IMR-90 (cell line): Measurements from ENCODE around the gene RHBDD1. TPM values are rescaled to one million over a fixed set of nuclear protein-coding genes. Genes with fewer than 3 reads are reported as not detected.
A peak's percentile ranks its signal among the peaks of the same experiment; 100 is the strongest.

Experiments
- ATAC-seq: fragments of 200-7000 bp; cut with Tn5 transposase; 2 replicates; pipeline ENCODE4 v1.9.1; 2020; ENCODE audit warnings: low read depth, mild to moderate bottlenecking, moderate library complexity
- BruUV-seq: library from RNA; stranded (reverse); fragments of 400-500 nt; replicated peaks from 2 replicates; lab custom pipeline; 2021; lab: Mats Ljungman, UMichigan
- CTCF ChIA-PET: fragments of 300-600 bp; formaldehyde crosslinking; extraction: SDS; loops from one replicate; lab custom pipeline; 2021; ENCODE audit warnings: antibody characterized with exemption; lab: Yijun Ruan, JAX
- POLR2A ChIA-PET: fragments of 300-600 bp; sonication (Branson Sonifier 250); formaldehyde crosslinking; loops from one replicate; lab custom pipeline; 2022; ENCODE audit warnings: antibody characterized with exemption; ENCODE audit not compliant: unreplicated experiment; lab: Charles Lee
- DNase-seq: peaks from one replicate; pipeline ENCODE4 v3.0.0; 2013
- H2AFZ ChIP-seq: replicated peaks from 2 replicates; pipeline ENCODE3; 2013; ENCODE audit warnings: low read length, mild to moderate bottlenecking; ENCODE audit not compliant: poor library complexity
- H2AK5ac ChIP-seq: 2 replicates; pipeline ENCODE4 v1.6.1; 2013; ENCODE audit warnings: low read depth, low read length, inconsistent platforms
- H2AK9ac ChIP-seq: replicated peaks from 2 replicates; pipeline ENCODE3; 2013; ENCODE audit warnings: mild to moderate bottlenecking, low read depth, low read length, moderate library complexity; ENCODE audit not compliant: poor library complexity
- H2BK120ac ChIP-seq: 2 replicates; pipeline ENCODE4 v1.6.1; 2013; ENCODE audit warnings: low read depth, low read length, inconsistent platforms
- H2BK15ac ChIP-seq: 3 replicates; pipeline ENCODE4 v1.6.1; 2013; ENCODE audit warnings: low read depth, low read length, inconsistent platforms
- H2BK20ac ChIP-seq: 2 replicates; pipeline ENCODE4 v1.6.1; 2013; ENCODE audit warnings: low read depth, mild to moderate bottlenecking, inconsistent platforms, low read length, moderate library complexity
- H2BK5ac ChIP-seq: 2 replicates; pipeline ENCODE4 v1.6.1; 2013; ENCODE audit warnings: mild to moderate bottlenecking, low read depth, low read length, inconsistent platforms; ENCODE audit not compliant: poor library complexity, severe bottlenecking
- H3K14ac ChIP-seq: replicated peaks from 2 replicates; pipeline ENCODE4 v1.6.1; 2013; ENCODE audit warnings: low read depth, low read length, inconsistent platforms
- H3K18ac ChIP-seq: 2 replicates; pipeline ENCODE4 v1.6.1; 2013; ENCODE audit warnings: low read depth, low read length, control low read depth
- H3K23ac ChIP-seq: 2 replicates; pipeline ENCODE4 v1.6.1; 2013; ENCODE audit warnings: low read depth, low read length, inconsistent platforms
- H3K27ac ChIP-seq: 2 replicates; pipeline ENCODE4 v1.5.1; 2013; ENCODE audit warnings: mild to moderate bottlenecking, control low read depth, low read length; ENCODE audit not compliant: insufficient read depth
- H3K27me3 ChIP-seq: 2 replicates; pipeline ENCODE4 v1.6.1; 2013; ENCODE audit warnings: low read length; ENCODE audit not compliant: control insufficient read depth, insufficient read depth
- H3K36me3 ChIP-seq: 2 replicates; pipeline ENCODE4 v1.6.1; 2013; ENCODE audit warnings: low read length, mixed read lengths; ENCODE audit not compliant: control insufficient read depth, insufficient read depth
- H3K4ac ChIP-seq: 2 replicates; pipeline ENCODE4 v1.6.1; 2013; ENCODE audit warnings: low read depth, low read length, inconsistent platforms
- H3K4me1 ChIP-seq: 2 replicates; pipeline ENCODE4 v1.6.1; 2013; ENCODE audit warnings: low read length, mixed read lengths; ENCODE audit not compliant: control insufficient read depth, insufficient read depth
- H3K4me2 ChIP-seq: 2 replicates; pipeline ENCODE4 v1.6.1; 2013; ENCODE audit warnings: low read depth, mild to moderate bottlenecking, control low read depth, low read length, moderate library complexity
- H3K4me3 ChIP-seq: 2 replicates; pipeline ENCODE4 v1.5.1; 2013; ENCODE audit warnings: low read depth, mild to moderate bottlenecking, control low read depth, low read length, moderate library complexity; ENCODE audit not compliant: insufficient read depth
- H3K56ac ChIP-seq: 2 replicates; pipeline ENCODE4 v1.6.1; 2013; ENCODE audit warnings: low read length, inconsistent platforms; ENCODE audit not compliant: insufficient read depth; ENCODE audit errors: extremely low read depth
- H3K79me1 ChIP-seq, 2 experiments: 2 replicates each; pipeline ENCODE4 v1.6.1; 2013; ENCODE audit warnings: low read length in 2 of 2, inconsistent platforms in 1 of 2, low read depth in 1 of 2
- H3K9ac ChIP-seq: 2 replicates; pipeline ENCODE4 v1.6.1; 2013; ENCODE audit warnings: low read depth, low read length, control low read depth
- H3K9me1 ChIP-seq: 2 replicates; pipeline ENCODE4 v1.6.1; 2013; ENCODE audit warnings: low read length, inconsistent platforms; ENCODE audit not compliant: insufficient read depth
- H3K9me3 ChIP-seq: 2 replicates; pipeline ENCODE4 v1.6.1; 2013; ENCODE audit warnings: low read length; ENCODE audit not compliant: control insufficient read depth, insufficient read depth
- H4K20me1 ChIP-seq: 2 replicates; pipeline ENCODE4 v1.6.1; 2013; ENCODE audit warnings: low read length, inconsistent platforms; ENCODE audit not compliant: insufficient read depth
- H4K5ac ChIP-seq: 2 replicates; pipeline ENCODE4 v1.6.1; 2013; ENCODE audit warnings: mild to moderate bottlenecking, low read depth, low read length, control low read depth
- H4K8ac ChIP-seq, 2 experiments: 2 replicates each; pipeline ENCODE4 v1.6.1; 2013; ENCODE audit warnings: low read depth in 2 of 2, low read length in 2 of 2, control low read depth in 1 of 2, inconsistent platforms in 1 of 2
- H4K91ac ChIP-seq: 2 replicates; pipeline ENCODE4 v1.6.1; 2013; ENCODE audit warnings: low read depth, low read length, inconsistent platforms; ENCODE audit not compliant: insufficient read depth
- BHLHE40 ChIP-seq: fragments of 150-350 bp; IDR thresholded peaks from 2 replicates; pipeline ENCODE4 v1.6.1; 2016; ENCODE audit warnings: mild to moderate bottlenecking, low read depth, low read length
- CEBPB ChIP-seq: IDR thresholded peaks from 2 replicates; pipeline ENCODE4 v1.6.1; 2012; ENCODE audit warnings: low read depth, low read length, improper control_type of control experiment
- CHD1 ChIP-seq: IDR thresholded peaks from 2 replicates; pipeline ENCODE4 v1.6.1; 2012; ENCODE audit warnings: low read depth, low read length, improper control_type of control experiment
- FOS ChIP-seq: fragments of 150-350 bp; IDR thresholded peaks from 2 replicates; pipeline ENCODE4 v1.6.1; 2016; ENCODE audit warnings: low read depth, low read length
- MAFK ChIP-seq: IDR thresholded peaks from 2 replicates; pipeline ENCODE4 v1.6.1; 2012; ENCODE audit warnings: low read depth, low read length, improper control_type of control experiment
- MAZ ChIP-seq: IDR thresholded peaks from 2 replicates; pipeline ENCODE4 v1.6.1; 2012; ENCODE audit warnings: low read depth, mild to moderate bottlenecking, low read length, improper control_type of control experiment, moderate library complexity, borderline replicate concordance
- MXI1 ChIP-seq: IDR thresholded peaks from 2 replicates; pipeline ENCODE4 v1.6.1; 2012; ENCODE audit warnings: low read depth, mild to moderate bottlenecking, low read length, moderate library complexity, borderline replicate concordance
- NFE2L2 ChIP-seq: fragments of 150-350 bp; IDR thresholded peaks from 2 replicates; pipeline ENCODE4 v1.6.1; 2016; ENCODE audit warnings: low read depth, mild to moderate bottlenecking, low read length
- POLR2A ChIP-seq: IDR thresholded peaks from 2 replicates; pipeline ENCODE4 v1.6.1; 2012; ENCODE audit warnings: mild to moderate bottlenecking, low read depth, low read length
- RAD21 ChIP-seq: IDR thresholded peaks from 2 replicates; pipeline ENCODE4 v1.6.1; 2012; ENCODE audit warnings: low read length, improper control_type of control experiment
- RCOR1 ChIP-seq: IDR thresholded peaks from 2 replicates; pipeline ENCODE4 v1.6.1; 2012; ENCODE audit warnings: mild to moderate bottlenecking, low read length, improper control_type of control experiment; ENCODE audit not compliant: insufficient replicate concordance
- RFX5 ChIP-seq: IDR thresholded peaks from 2 replicates; pipeline ENCODE4 v1.8.0; 2012; ENCODE audit warnings: low read depth, mild to moderate bottlenecking, low read length, moderate library complexity
- SMC3 ChIP-seq: fragments of 150-350 bp; IDR thresholded peaks from 2 replicates; pipeline ENCODE4 v1.6.1; 2016; ENCODE audit warnings: low read depth, mild to moderate bottlenecking, antibody characterized with exemption, low read length, moderate library complexity
- WGBS, 2 experiments: methylation state at CpG; one replicate each; pipeline versions ENCODE4 v1.1.5 to v1.1.7; 2013; ENCODE audit warnings: missing lambda C conversion rate in 2 of 2; ENCODE audit not compliant: insufficient read length in 1 of 2; ENCODE audit errors: extremely low coverage in 2 of 2; 5-methylcytosine and 5-hydroxymethylcytosine counted together
- dilution Hi-C: fragments of 300-500 bp; cut with HindIII; formaldehyde crosslinking; loops from one replicate; pipeline ENCODE4 v1.14.3; 2018; ENCODE audit warnings: low sequenced_read_pairs; ENCODE audit not compliant: unreplicated experiment
- in situ Hi-C: fragments of 300-500 bp; cut with MboI; formaldehyde crosslinking; loops from 3 replicates; pipeline ENCODE4 v1.14.3; 2019; ENCODE audit warnings: low sequenced_read_pairs, inconsistent platforms, mixed read lengths
- intact Hi-C: fragments of 100-400 bp; cut with micrococcal nuclease; formaldehyde crosslinking; loops from 2 replicates; pipeline ENCODE4 v1.10.0; 2022
- polyA plus RNA-seq, 3 experiments: library from polyadenylated mRNA; depleted of rRNA; stranded (reverse); fragments of >200 nt; gene quantifications; 2 replicates each; pipeline ENCODE4 v1.2.3, GENCODE V29; 2012; ENCODE audit warnings: low replicate concordance in 1 of 3
- total RNA-seq: library from RNA; depleted of rRNA; stranded (reverse); fragments of >200 nt; gene quantifications from 2 replicates; pipeline ENCODE4 v1.2.3, GENCODE V29; 2012
- TF ChIP-seq, protein P1 (sequence below): fragments of 150-350 bp; IDR thresholded peaks from 2 replicates; pipeline ENCODE4 v1.6.1; 2016; ENCODE audit warnings: low read depth, mild to moderate bottlenecking, low read length, moderate library complexity, borderline replicate concordance
- TF ChIP-seq, protein P2 (sequence below): conservative IDR thresholded peaks from 2 replicates; pipeline ENCODE4 v1.5.1; 2012; ENCODE audit warnings: mild to moderate bottlenecking, low read depth, low read length, improper control_type of control experiment
- TF ChIP-seq, protein P3 (sequence below): fragments of 150-350 bp; IDR thresholded peaks from 2 replicates; pipeline ENCODE4 v1.6.1; 2017; ENCODE audit warnings: mild to moderate bottlenecking, antibody characterized with exemption, low read length, low read depth

The RHBDD1 gene
- total and polyA plus RNA-seq, 2 of the 4 experiments (the other 2 are of a cell fraction) = 9.7 to 14.0 TPM

DNA sequence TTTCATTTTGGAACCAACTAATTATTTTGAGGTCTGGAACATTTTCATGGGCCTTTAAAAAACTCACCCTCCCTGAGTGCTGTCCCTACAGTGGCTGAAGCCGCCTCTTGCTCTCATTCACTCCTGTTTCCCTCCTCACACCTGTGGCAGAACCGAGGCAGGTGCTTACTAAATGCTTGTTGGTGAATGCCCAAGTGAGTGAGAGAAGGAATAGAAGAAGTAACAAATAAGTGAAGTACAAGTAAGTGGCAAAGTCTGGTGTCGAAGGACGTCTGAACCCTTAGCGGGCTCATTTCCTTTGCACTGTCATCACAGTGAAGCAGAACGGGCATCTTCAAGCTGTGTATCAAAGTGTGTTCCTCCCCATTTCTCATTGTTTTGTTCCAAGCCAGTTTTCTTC, 135.2 kb downstream of the RHBDD1 start:
- no peak overlapping the region for H3K4me2 ChIP-seq
- BruUV-seq = no TSS peak
- intact Hi-C loops (no loop called here), dilution Hi-C loops (no loop called here), in situ Hi-C loops (no loop called here)
- H3K9ac ChIP-seq = no peak overlapping the region
- no peak overlapping the region for H3K4me3 ChIP-seq
- H3K18ac ChIP-seq = no peak overlapping the region
- no peak overlapping the region for H2BK20ac ChIP-seq
- no peak overlapping the region for H2BK15ac ChIP-seq
- no peak for ATAC-seq
- no peak overlapping the region for H3K56ac ChIP-seq
- 0 out of 4 replicates have a peak overlapping the region, but pooled peaks of 1 of the 2 experiments have one; percentile 10 for H4K8ac ChIP-seq
- TF ChIP-seq FOS (no peak), CHD1 (no peak), CEBPB (no peak), POLR2A (no peak), RFX5 (no peak), MAFK (no peak), MXI1 (no peak), BHLHE40 (no peak), NFE2L2 (no peak), MAZ (no peak), SMC3 (no peak), RAD21 (no peak), RCOR1 (no peak)
- TF ChIP-seq, protein P1, sequence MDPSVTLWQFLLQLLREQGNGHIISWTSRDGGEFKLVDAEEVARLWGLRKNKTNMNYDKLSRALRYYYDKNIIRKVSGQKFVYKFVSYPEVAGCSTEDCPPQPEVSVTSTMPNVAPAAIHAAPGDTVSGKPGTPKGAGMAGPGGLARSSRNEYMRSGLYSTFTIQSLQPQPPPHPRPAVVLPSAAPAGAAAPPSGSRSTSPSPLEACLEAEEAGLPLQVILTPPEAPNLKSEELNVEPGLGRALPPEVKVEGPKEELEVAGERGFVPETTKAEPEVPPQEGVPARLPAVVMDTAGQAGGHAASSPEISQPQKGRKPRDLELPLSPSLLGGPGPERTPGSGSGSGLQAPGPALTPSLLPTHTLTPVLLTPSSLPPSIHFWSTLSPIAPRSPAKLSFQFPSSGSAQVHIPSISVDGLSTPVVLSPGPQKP = no peak
- TF ChIP-seq, protein P2, sequence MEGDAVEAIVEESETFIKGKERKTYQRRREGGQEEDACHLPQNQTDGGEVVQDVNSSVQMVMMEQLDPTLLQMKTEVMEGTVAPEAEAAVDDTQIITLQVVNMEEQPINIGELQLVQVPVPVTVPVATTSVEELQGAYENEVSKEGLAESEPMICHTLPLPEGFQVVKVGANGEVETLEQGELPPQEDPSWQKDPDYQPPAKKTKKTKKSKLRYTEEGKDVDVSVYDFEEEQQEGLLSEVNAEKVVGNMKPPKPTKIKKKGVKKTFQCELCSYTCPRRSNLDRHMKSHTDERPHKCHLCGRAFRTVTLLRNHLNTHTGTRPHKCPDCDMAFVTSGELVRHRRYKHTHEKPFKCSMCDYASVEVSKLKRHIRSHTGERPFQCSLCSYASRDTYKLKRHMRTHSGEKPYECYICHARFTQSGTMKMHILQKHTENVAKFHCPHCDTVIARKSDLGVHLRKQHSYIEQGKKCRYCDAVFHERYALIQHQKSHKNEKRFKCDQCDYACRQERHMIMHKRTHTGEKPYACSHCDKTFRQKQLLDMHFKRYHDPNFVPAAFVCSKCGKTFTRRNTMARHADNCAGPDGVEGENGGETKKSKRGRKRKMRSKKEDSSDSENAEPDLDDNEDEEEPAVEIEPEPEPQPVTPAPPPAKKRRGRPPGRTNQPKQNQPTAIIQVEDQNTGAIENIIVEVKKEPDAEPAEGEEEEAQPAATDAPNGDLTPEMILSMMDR = no peak
- TF ChIP-seq, protein P3, sequence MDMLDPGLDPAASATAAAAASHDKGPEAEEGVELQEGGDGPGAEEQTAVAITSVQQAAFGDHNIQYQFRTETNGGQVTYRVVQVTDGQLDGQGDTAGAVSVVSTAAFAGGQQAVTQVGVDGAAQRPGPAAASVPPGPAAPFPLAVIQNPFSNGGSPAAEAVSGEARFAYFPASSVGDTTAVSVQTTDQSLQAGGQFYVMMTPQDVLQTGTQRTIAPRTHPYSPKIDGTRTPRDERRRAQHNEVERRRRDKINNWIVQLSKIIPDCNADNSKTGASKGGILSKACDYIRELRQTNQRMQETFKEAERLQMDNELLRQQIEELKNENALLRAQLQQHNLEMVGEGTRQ = no peak
- H3K4me1 ChIP-seq = peaks cover 4% of the 10 kb centered on the region; the same call in 1 of the 2 replicates
- H4K20me1 ChIP-seq = no peaks in the 10 kb centered on the region
- no peak overlapping the region for H3K4ac ChIP-seq
- no peaks in the 10 kb centered on the region for H3K9me3 ChIP-seq
- H4K91ac ChIP-seq = no peak overlapping the region
- DNase-seq = no peak
- H4K5ac ChIP-seq = no peak overlapping the region
- no peak overlapping the region for H2BK120ac ChIP-seq
- peaks cover 2% of the 10 kb centered on the region; the same call in 1 of the 2 replicates for H3K36me3 ChIP-seq
- H3K9me1 ChIP-seq = no peaks in the 10 kb centered on the region
- H3K79me1 ChIP-seq = peaks cover 0 to 3% of the 10 kb centered on the region in 2 experiments; a peak in 1 of 4 replicates
- no peak overlapping the region for H3K14ac ChIP-seq
- H2AK5ac ChIP-seq = no peak overlapping the region
- H2AK9ac ChIP-seq = no peak overlapping the region
- H2AFZ ChIP-seq = no peak overlapping the region
- H2BK5ac ChIP-seq = no peak overlapping the region
- ChIA-PET CTCF (no interaction called here), POLR2A (no interaction called here)
- WGBS, 2 experiments = no CpG with 5 or more reads among the region's 6 CpGs
- no peak overlapping the region for H3K27ac ChIP-seq
- no peaks in the 10 kb centered on the region for H3K27me3 ChIP-seq
- no peak overlapping the region for H3K23ac ChIP-seq
